Gastroesophageal sphincter (tissue), 3 donors: ENCODE results near the gene SBK2.
A peak's percentile ranks its signal among the peaks of the same experiment; 100 is the strongest.

Source experiments
- CTCF ChIP-seq, 4 experiments: fragments of 200-600 bp in 2 of 4; fragments of 450-650 bp in 2 of 4; sonication (generic) in 1 of 4; IDR thresholded peaks; one replicate each; pipeline ENCODE4 v1.5.1; 2017 to 2019; ENCODE audit warnings: antibody characterized with exemption in 4 of 4, mild to moderate bottlenecking in 2 of 4, moderate library complexity in 2 of 4
- EP300 ChIP-seq: sonication (generic); formaldehyde crosslinking; IDR thresholded peaks from one replicate; pipeline ENCODE4 v1.6.1; 2017; ENCODE audit warnings: antibody characterized with exemption, mild to moderate bottlenecking
- POLR2A ChIP-seq, 2 donors: fragments of 450-650 bp; IDR thresholded peaks; one replicate each; pipeline ENCODE4 v1.6.1; 2017; ENCODE audit warnings: antibody characterized with exemption in 2 of 2, mild to moderate bottlenecking in 2 of 2, moderate library complexity in 1 of 2
- POLR2AphosphoS5 ChIP-seq: sonication (generic); formaldehyde crosslinking; IDR thresholded peaks from one replicate; pipeline ENCODE4 v1.6.1; 2017; ENCODE audit warnings: antibody characterized with exemption

- TF ChIP-seq POLR2A (IDR thresholded peaks at IDR 0.05) (no peak), EP300 (no peak), POLR2AphosphoS5 (no peak), CTCF (IDR thresholded peaks at IDR 0.05) (peak in 3 of 4 experiments; percentile 38 to 60 (median 48))
These were observed 50.6 kb downstream of the SBK2 start for GRCh38 chr19:55486043-55486970.
